GM12892 (cell line): Measurements from ENCODE around the gene ATP6V0A1.

ENCODE experiments used
- POLR2A ChIP-seq: IDR thresholded peaks from 2 replicates; pipeline ENCODE4 v1.6.1; 2011; ENCODE audit warnings: low read depth, low read length, control low read depth
- POLR2AphosphoS5 ChIP-seq: IDR thresholded peaks from 2 replicates; pipeline ENCODE4 v1.6.1; 2011; ENCODE audit warnings: low read depth, low read length, control low read depth

DNA sequence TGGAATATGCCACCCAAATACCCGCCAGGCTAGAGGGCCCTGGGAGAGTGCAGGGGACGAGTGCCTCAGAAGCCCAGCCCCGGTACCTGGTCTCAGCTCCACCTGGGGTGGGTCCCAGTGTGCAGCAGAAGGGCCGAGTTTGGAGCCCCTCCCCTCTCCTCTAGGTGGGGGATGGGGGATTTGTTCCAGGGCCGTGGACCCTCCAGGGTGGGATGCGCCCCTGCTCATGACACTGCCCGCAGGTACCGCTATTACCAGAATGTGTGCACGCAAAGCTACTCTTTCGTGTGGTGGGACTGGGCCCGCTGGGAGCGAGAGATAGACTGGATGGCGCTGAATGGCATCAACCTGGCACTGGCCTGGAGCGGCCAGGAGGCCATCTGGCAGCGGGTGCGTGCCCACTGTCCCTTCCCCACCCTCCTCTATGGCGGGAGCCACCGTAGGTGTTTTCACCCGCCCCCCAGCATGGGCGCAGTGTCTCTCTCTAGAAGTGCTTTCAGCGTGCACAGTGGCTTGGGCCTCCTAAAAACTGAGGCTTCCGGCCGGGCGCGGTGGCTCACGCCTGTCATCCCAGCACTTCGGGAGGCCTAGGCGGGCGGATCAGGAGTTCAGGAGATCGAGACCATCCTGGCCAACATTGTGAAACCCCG, 78.6 kb downstream of the ATP6V0A1 start:
- TF ChIP-seq POLR2A (no peak; the same call in 1 of the 2 replicates), POLR2AphosphoS5 (no peak)
